Upper lobe of left lung (tissue), 6 donors: ENCODE data around the gene NUP93. TPM values are rescaled to one million over a fixed set of nuclear protein-coding genes. Genes with fewer than 3 reads are reported as not detected.
"Not testable (repeated sequence)": the region's sequence is repeated elsewhere in the genome, so short reads cannot be mapped to it uniquely, and the experiment has no call there.

ENCODE experiments used
- ATAC-seq, 2 donors: fragments of 200-7000 bp; cut with Tn5 transposase; one replicate each; pipeline ENCODE4 v1.9.1; 2022; ENCODE audit warnings: mild to moderate bottlenecking in 2 of 2, moderate library complexity in 2 of 2; ENCODE audit not compliant: low FRiP score in 2 of 2
- DNase-seq, 2 donors: peaks; one replicate each; pipeline ENCODE4 v3.0.0-alpha.2; 2019 to 2020
- H3K27ac ChIP-seq, 4 donors: fragments of 200-600 bp; sonication (generic); one replicate each; pipeline ENCODE4 v1.5.1; 2016 to 2019
- H3K27me3 ChIP-seq, 4 donors: fragments of 200-600 bp; sonication (generic); one replicate each; pipeline ENCODE4 v1.5.1; 2017 to 2019
- H3K36me3 ChIP-seq, 4 donors: fragments of 200-600 bp; sonication (generic); one replicate each; pipeline ENCODE4 v1.5.1; 2016 to 2019
- H3K4me1 ChIP-seq, 4 donors: fragments of 200-600 bp; sonication (generic); one replicate each; pipeline ENCODE4 v1.5.1; 2018 to 2019
- H3K4me3 ChIP-seq, 4 donors: fragments of 200-600 bp; sonication (generic); one replicate each; pipeline ENCODE4 v1.5.1; 2017 to 2019; ENCODE audit warnings: mild to moderate bottlenecking in 2 of 4, moderate library complexity in 1 of 4
- H3K9me3 ChIP-seq, 4 donors: fragments of 200-600 bp; sonication (generic); one replicate each; pipeline ENCODE4 v1.5.1; 2018 to 2019
- EP300 ChIP-seq, 4 donors: sonication (generic); formaldehyde crosslinking; IDR thresholded peaks; one replicate each; pipeline ENCODE4 v1.5.1; 2017; ENCODE audit warnings: antibody characterized with exemption in 4 of 4, control low read depth in 2 of 4
- POLR2A ChIP-seq, 4 donors: fragments of 450-650 bp; IDR thresholded peaks; one replicate each; pipeline ENCODE4 v1.5.1; 2016 to 2017; ENCODE audit warnings: antibody characterized with exemption in 4 of 4, mild to moderate bottlenecking in 2 of 4
- POLR2AphosphoS5 ChIP-seq, 2 donors: sonication (generic); formaldehyde crosslinking; IDR thresholded peaks; one replicate each; pipeline ENCODE4 v1.5.1; 2017; ENCODE audit warnings: antibody characterized with exemption in 2 of 2
- WGBS, 2 donors: methylation state at CpG; one replicate each; pipeline ENCODE4 v1.1.5; 2017 to 2018; 5-methylcytosine and 5-hydroxymethylcytosine counted together
- total RNA-seq, 6 donors: library from RNA; depleted of rRNA in 4 of 6; stranded (reverse); fragments of >200 nt in 4 of 6; gene quantifications; one replicate each; pipeline versions ENCODE4 v1.1.0 to v1.2.1, GENCODE V29; 2016 to 2021
- TF ChIP-seq, protein P1 (sequence below), 6 experiments: fragments of 450-650 bp in 4 of 6; fragments of 200-600 bp in 2 of 6; sonication (generic) in 2 of 6; IDR thresholded peaks; one replicate each; pipeline ENCODE4 v1.5.1; 2016 to 2019; ENCODE audit warnings: antibody characterized with exemption in 6 of 6
- donor health status: DM: no; HTN: no; CAD: no; lungs with moderate emphysema.
- donor health status: DM: no; HTN: yes; CAD: no; lungs with severe emphysema.

The NUP93 gene
- total RNA-seq, 6 donors from 2014 or later = 30.9 to 57.3 (median 45.3) TPM

GRCh38 chr16:56883586-56883985 lies 153.7 kb downstream of the NUP93 start:
- Histone ChIP-seq H3K9me3 (no peaks in the 10 kb centered on the region), H3K27me3 (no peaks in the 10 kb centered on the region), H3K4me1 (no peaks in the 10 kb centered on the region), H3K27ac (no peak overlapping the region), H3K4me3 (no peak overlapping the region), H3K36me3 (no peaks in the 10 kb centered on the region)
- ATAC-seq (no peak), DNase-seq (no peak)
- TF ChIP-seq, protein P1, sequence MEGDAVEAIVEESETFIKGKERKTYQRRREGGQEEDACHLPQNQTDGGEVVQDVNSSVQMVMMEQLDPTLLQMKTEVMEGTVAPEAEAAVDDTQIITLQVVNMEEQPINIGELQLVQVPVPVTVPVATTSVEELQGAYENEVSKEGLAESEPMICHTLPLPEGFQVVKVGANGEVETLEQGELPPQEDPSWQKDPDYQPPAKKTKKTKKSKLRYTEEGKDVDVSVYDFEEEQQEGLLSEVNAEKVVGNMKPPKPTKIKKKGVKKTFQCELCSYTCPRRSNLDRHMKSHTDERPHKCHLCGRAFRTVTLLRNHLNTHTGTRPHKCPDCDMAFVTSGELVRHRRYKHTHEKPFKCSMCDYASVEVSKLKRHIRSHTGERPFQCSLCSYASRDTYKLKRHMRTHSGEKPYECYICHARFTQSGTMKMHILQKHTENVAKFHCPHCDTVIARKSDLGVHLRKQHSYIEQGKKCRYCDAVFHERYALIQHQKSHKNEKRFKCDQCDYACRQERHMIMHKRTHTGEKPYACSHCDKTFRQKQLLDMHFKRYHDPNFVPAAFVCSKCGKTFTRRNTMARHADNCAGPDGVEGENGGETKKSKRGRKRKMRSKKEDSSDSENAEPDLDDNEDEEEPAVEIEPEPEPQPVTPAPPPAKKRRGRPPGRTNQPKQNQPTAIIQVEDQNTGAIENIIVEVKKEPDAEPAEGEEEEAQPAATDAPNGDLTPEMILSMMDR (IDR thresholded peaks at IDR 0.05) = no peak
- TF ChIP-seq EP300 (IDR thresholded peaks at IDR 0.05) (no peak), POLR2AphosphoS5 (IDR thresholded peaks at IDR 0.05) (no peak), POLR2A (IDR thresholded peaks at IDR 0.05) (no peak)
- WGBS, 2 donors = 94% methylated on average over 2 of the region's 2 CpGs; no CpG with 5 or more reads in 1 of the 2 donors

- no peaks in the 10 kb centered on the region for H3K27me3 ChIP-seq
- WGBS, 2 donors = 95 to 96% methylated on average over 11 to 14 of the region's 14 CpGs
- DNase-seq (peak in 1 of 2 donors; percentile 63), ATAC-seq (no peak)
- H3K27ac ChIP-seq = no peak overlapping the region
- no peak overlapping the region for H3K4me3 ChIP-seq
- TF ChIP-seq POLR2A (IDR thresholded peaks at IDR 0.05) (no peak), EP300 (IDR thresholded peaks at IDR 0.05) (no peak), POLR2AphosphoS5 (IDR thresholded peaks at IDR 0.05) (no peak)
- TF ChIP-seq, protein P1 (IDR thresholded peaks at IDR 0.05) = no peak
- no peaks in the 10 kb centered on the region for H3K9me3 ChIP-seq
- no peaks in the 10 kb centered on the region for H3K4me1 ChIP-seq
- no peaks in the 10 kb centered on the region for H3K36me3 ChIP-seq
These were observed 154.2 kb downstream of the NUP93 start for GRCh38 chr16:56884026-56884582.

DNA sequence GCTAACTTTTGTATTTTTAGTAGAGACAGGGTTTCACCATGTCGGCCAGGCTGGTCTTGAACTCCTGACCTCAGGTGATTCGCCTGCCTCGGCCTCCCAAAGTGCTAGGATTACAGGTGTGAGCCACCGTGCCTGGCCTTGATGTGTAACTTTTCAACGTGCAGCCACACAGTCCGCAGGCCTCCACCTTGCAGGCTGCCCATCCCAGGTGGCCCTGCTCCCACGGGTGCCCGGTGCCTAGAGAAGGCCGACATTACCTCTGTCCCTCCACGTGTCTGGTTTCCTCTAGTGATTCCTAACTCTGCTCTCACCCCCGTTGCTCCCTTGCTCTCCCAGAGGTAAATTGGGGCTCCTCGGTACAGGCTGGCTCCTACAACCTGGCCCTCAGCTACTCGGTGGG lies 155.0 kb downstream of the NUP93 start:
- H3K36me3 ChIP-seq, ATAC-seq, H3K9me3 ChIP-seq, H3K27me3 ChIP-seq, H3K4me3 ChIP-seq, H3K27ac ChIP-seq, H3K4me1 ChIP-seq: not testable (repeated sequence)
- DNase-seq = peak in 1 of 2 donors; percentile 52
- WGBS, 2 donors = 87 to 99% methylated on average over 11 to 12 of the region's 13 CpGs

DNA sequence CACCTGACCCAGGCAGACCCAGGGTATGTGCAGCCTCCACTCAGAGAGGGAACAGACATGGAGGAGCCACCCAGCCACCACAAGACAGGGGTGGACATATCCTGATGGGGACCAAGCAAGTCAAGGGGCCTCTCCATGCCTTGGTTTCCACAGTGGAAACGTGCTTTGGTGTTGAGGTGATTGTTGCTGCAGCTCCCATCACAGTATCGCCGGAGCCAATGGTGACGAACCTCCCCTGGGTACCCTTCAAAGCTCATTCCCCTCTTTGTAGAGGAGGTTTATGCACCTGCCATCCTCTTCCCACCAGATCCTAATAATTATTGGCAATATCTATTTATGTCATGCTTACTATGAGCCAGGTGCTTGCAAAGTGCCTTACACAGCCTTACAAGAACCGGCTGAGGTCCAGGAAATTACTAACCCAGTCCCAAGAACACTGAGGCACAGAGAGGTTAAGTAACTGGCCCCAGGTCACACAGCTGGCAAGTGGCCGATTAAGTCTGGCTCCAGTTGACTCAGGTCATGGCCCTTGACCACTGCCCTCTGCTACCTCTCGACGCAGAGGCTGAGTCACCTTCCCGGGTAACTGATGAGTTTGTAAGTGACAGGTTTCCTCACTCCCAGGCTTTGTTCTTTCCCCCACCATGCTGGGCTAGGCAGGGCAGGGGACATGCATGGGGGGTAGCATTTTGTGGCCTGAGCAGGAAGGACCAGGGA lies 155.7 kb downstream of the NUP93 start:
- Histone ChIP-seq H3K9me3 (no peaks in the 10 kb centered on the region), H3K27ac (no peak overlapping the region), H3K4me3 (no peak overlapping the region), H3K36me3 (no peaks in the 10 kb centered on the region), H3K4me1 (no peaks in the 10 kb centered on the region), H3K27me3 (no peaks in the 10 kb centered on the region)
- DNase-seq = no peak
- WGBS, 2 donors = 84 to 92% methylated on average over 8 to 9 of the region's 9 CpGs
- no peak for ATAC-seq
- TF ChIP-seq EP300 (IDR thresholded peaks at IDR 0.05) = no peak
- TF ChIP-seq, protein P1 (IDR thresholded peaks at IDR 0.05) = no peak
- TF ChIP-seq POLR2A (IDR thresholded peaks at IDR 0.05) = no peak
- no peak for TF ChIP-seq POLR2AphosphoS5 (IDR thresholded peaks at IDR 0.05)

DNA sequence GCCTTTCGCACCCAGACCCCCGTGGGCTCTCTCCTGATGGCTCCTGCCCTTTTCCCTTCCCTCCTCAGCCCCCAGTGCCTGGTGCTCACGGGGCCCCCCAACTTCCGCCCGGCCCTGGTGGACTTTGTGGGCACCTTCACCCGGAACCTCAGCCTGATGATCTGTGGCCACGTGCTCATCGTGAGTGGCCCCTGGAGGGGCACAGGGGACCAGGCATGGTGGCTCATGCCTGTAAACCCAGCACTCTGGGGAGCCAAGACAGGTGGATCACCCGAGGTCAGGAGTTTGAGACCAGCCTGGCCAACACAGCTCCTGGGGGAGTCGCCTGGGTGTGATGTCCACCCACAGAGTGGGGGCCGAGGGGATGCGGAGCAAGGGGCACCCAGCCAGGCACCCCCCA lies 156.4 kb downstream of the NUP93 start:
- no peaks in the 10 kb centered on the region for H3K9me3 ChIP-seq
- TF ChIP-seq, protein P1 (IDR thresholded peaks at IDR 0.05) = no peak
- H3K36me3 ChIP-seq = no peaks in the 10 kb centered on the region
- ATAC-seq (no peak), DNase-seq (peak in 1 of 2 donors; percentile 54)
- H3K4me3 ChIP-seq = no peak overlapping the region
- H3K4me1 ChIP-seq = no peaks in the 10 kb centered on the region
- WGBS, 2 donors = 84 to 94% methylated on average over 7 to 12 of the region's 12 CpGs
- no peak overlapping the region for H3K27ac ChIP-seq
- H3K27me3 ChIP-seq = no peaks in the 10 kb centered on the region
